K562 (cell line): ENCODE measurements around the gene BLCAP. TPM values are rescaled to one million over a fixed set of nuclear protein-coding genes. Genes with fewer than 3 reads are reported as not detected.

Experiments
- ATAC-seq: fragments of 200-7000 bp; cut with Tn5 transposase; 3 replicates; pipeline ENCODE4 v1.9.1; 2020; ENCODE audit warnings: moderate library complexity
- BruUV-seq: library from RNA; stranded (reverse); fragments of 400-500 nt; replicated peaks from 2 replicates; lab custom pipeline; 2021; lab: Mats Ljungman, UMichigan
- CTCF ChIA-PET: fragments of 300-600 bp; formaldehyde crosslinking; extraction: SDS; loops from one replicate; lab custom pipeline; 2021; ENCODE audit warnings: low intra/inter-chr PET ratio; lab: Yijun Ruan, JAX
- POLR2A ChIA-PET: fragments of 300-600, 350-650 bp; sonication (Branson Sonifier 250); formaldehyde crosslinking; extraction: SDS; loops from one replicate; lab custom pipeline; 2021; ENCODE audit warnings: antibody characterized with exemption, inconsistent platforms; lab: Yijun Ruan, JAX
- DNase-seq, 4 experiments: peaks; one replicate each; pipeline versions ENCODE4 v3.0.0 to v3.0.0-alpha.2; 2011 to 2018; ENCODE audit warnings: low spot score in 3 of 4, mixed read lengths in 3 of 4; ENCODE audit errors: extremely low read depth in 1 of 4
- FAIRE-seq: peaks from 2 replicates; lab custom pipeline; 2011; peaks lifted over from hg19 to GRCh38; lab: Jason Lieb, UNC
- H2AFZ ChIP-seq: 2 replicates; pipeline ENCODE4 v1.6.0; 2011; ENCODE audit warnings: low read depth, low read length, control low read depth, inconsistent platforms
- H3K27ac ChIP-seq: fragments of 200-600 bp; 3 replicates; pipeline ENCODE4 v1.8.0; 2011; ENCODE audit warnings: low read depth, mild to moderate bottlenecking, control low read depth, inconsistent platforms, low read length, moderate library complexity, mixed read lengths; ENCODE audit errors: extremely low read depth
- H3K27me3 ChIP-seq, 2 experiments: fragments of 300-600 bp in 1 of 2; 2 replicates in 1 of 2; 3 replicates in 1 of 2; pipeline versions ENCODE4 v1.6.0 to v1.8.0; 2011; ENCODE audit warnings: inconsistent platforms in 2 of 2, low read length in 2 of 2, mild to moderate bottlenecking in 1 of 2, mixed read lengths in 1 of 2, moderate library complexity in 1 of 2; ENCODE audit not compliant: control insufficient read depth in 2 of 2, insufficient read depth in 2 of 2
- H3K36me3 ChIP-seq: fragments of 300-600 bp; 3 replicates; pipeline ENCODE4 v1.8.0; 2011; ENCODE audit warnings: mild to moderate bottlenecking, low read length, inconsistent platforms; ENCODE audit not compliant: control insufficient read depth, insufficient read depth
- H3K4me1 ChIP-seq, 2 experiments: fragments of 200-600 bp in 1 of 2; replicated peaks in 1 of 2; 2 replicates in 1 of 2; 3 replicates in 1 of 2; pipeline versions ENCODE4 v1.5.1 to v1.8.0; 2011; ENCODE audit warnings: inconsistent platforms in 2 of 2, low read length in 2 of 2, mild to moderate bottlenecking in 1 of 2, mixed read lengths in 1 of 2, moderate library complexity in 1 of 2; ENCODE audit not compliant: control insufficient read depth in 2 of 2, insufficient read depth in 2 of 2
- H3K4me2 ChIP-seq: 2 replicates; pipeline ENCODE4 v1.6.1; 2011; ENCODE audit warnings: low read length, control low read depth, inconsistent platforms, mixed read lengths; ENCODE audit not compliant: insufficient read depth
- H3K4me3 ChIP-seq: fragments of 200-600 bp; sonication (generic), shearing (Covaris generic); 2 replicates; pipeline ENCODE4 v1.5.1; 2016; ENCODE audit warnings: control low read depth, inconsistent platforms
- H3K79me2 ChIP-seq: fragments of 200-600 bp; 3 replicates; pipeline ENCODE4 v1.8.0; 2011; ENCODE audit warnings: low read length, inconsistent platforms; ENCODE audit not compliant: control insufficient read depth, insufficient read depth
- H3K9ac ChIP-seq, 2 experiments: 2 replicates each; pipeline versions ENCODE4 v1.6.0 to v1.6.1; 2011; ENCODE audit warnings: low read depth in 2 of 2, low read length in 2 of 2, control low read depth in 1 of 2, inconsistent platforms in 1 of 2, mild to moderate bottlenecking in 1 of 2, mixed read lengths in 1 of 2; ENCODE audit not compliant: insufficient read depth in 1 of 2
- H3K9me1 ChIP-seq: one replicate; pipeline ENCODE4 v1.6.0; 2011; ENCODE audit warnings: inconsistent platforms, mild to moderate bottlenecking, low read length, moderate library complexity; ENCODE audit not compliant: control insufficient read depth, insufficient read depth
- H3K9me3 ChIP-seq: replicated peaks from 2 replicates; pipeline ENCODE4 v1.5.1; 2011; ENCODE audit warnings: low read depth, low read length, inconsistent platforms; ENCODE audit not compliant: control insufficient read depth, insufficient read depth
- H4K20me1 ChIP-seq: replicated peaks from 2 replicates; pipeline ENCODE4 v1.6.1; 2011; ENCODE audit warnings: low read length, inconsistent platforms, mixed read lengths; ENCODE audit not compliant: control insufficient read depth, insufficient read depth
- COPS2 ChIP-seq: fragments of 450-650 bp; conservative IDR thresholded peaks from 2 replicates; pipeline ENCODE4 v1.6.1; 2016; ENCODE audit warnings: mild to moderate bottlenecking, moderate library complexity
- CREB1 ChIP-seq, 2 experiments: sonication (generic) in 1 of 2; formaldehyde crosslinking in 1 of 2; IDR thresholded peaks; 2 replicates each; pipeline versions ENCODE4 v1.6.1 to v1.8.0; 2012 to 2022; ENCODE audit warnings: inconsistent platforms in 1 of 2, mild to moderate bottlenecking in 1 of 2, missing genetic modification reagents in 1 of 2, moderate library complexity in 1 of 2
- EP400 ChIP-seq: fragments of 450-650 bp; IDR thresholded peaks from 2 replicates; pipeline ENCODE4 v1.6.1; 2017; ENCODE audit warnings: antibody characterized with exemption, mild to moderate bottlenecking, moderate library complexity
- HDAC8 ChIP-seq: fragments of 450-650 bp; IDR thresholded peaks from 2 replicates; pipeline ENCODE4 v1.6.1; 2016; ENCODE audit warnings: mild to moderate bottlenecking, missing genetic modification characterization, moderate library complexity, missing compliant biosample characterization
- MAFK ChIP-seq: IDR thresholded peaks from 2 replicates; pipeline ENCODE4 v1.6.1; 2011; ENCODE audit warnings: low read length, improper control_type of control experiment
- MLLT1 ChIP-seq, 2 experiments: fragments of 450-650 bp; IDR thresholded peaks; 2 replicates each; pipeline ENCODE4 v1.6.1; 2016
- NCOA6 ChIP-seq: fragments of 450-650 bp; IDR thresholded peaks from 2 replicates; pipeline ENCODE4 v1.6.1; 2017; ENCODE audit warnings: mild to moderate bottlenecking
- NFIX ChIP-seq: fragments of 250-450 bp; sonication (Bioruptor Pico); IDR thresholded peaks from 2 replicates; pipeline ENCODE4 v1.4.0; 2020; ENCODE audit warnings: low read depth, mild to moderate bottlenecking, moderate library complexity
- ZFP30 ChIP-seq: fragments of 250-450 bp; sonication (Bioruptor Pico); IDR thresholded peaks from 2 replicates; pipeline ENCODE4 v1.8.0; 2022; ENCODE audit warnings: moderate library complexity, mild to moderate bottlenecking, inconsistent platforms, borderline replicate concordance
- WGBS: fragments of 100-300 bp; shearing (Covaris generic); methylation state at CpG from one replicate; pipeline ENCODE4 v1.1.6; 2016; ENCODE audit warnings: low coverage, mixed read lengths; ENCODE audit not compliant: insufficient coverage; ENCODE audit errors: missing lambda C conversion rate; 5-methylcytosine and 5-hydroxymethylcytosine counted together
- in situ Hi-C: fragments of 300-500 bp; cut with MboI; formaldehyde crosslinking; loops from 4 replicates; pipeline ENCODE4 v1.15.0; 2018; ENCODE audit warnings: inconsistent platforms, mixed read lengths
- intact Hi-C: fragments of 100-400 bp; cut with micrococcal nuclease; formaldehyde crosslinking; loops from 2 replicates; pipeline ENCODE4 v1.14.2; 2022
- polyA plus RNA-seq, 8 experiments: library from polyadenylated mRNA; depleted of rRNA in 4 of 8; stranded (reverse) in 5 of 8; unstranded in 3 of 8; fragments of >200 nt; fragmentation: Nextera tagmentation in 2 of 8; fragmentation: Illumina TruSeq in 1 of 8; extraction: Ambion mirVana in 2 of 8; extraction: Trizol in 1 of 8; gene quantifications; 2 replicates each; pipeline versions ENCODE4 v1.2.1 to v1.2.3, GENCODE V29; 2011 to 2014; ENCODE audit warnings: inconsistent platforms in 1 of 8, missing spikeins in 1 of 8
- total RNA-seq, 7 experiments: library from RNA; depleted of rRNA in 6 of 7; stranded (reverse); fragments of >200 nt in 6 of 7; fragmentation: Illumina TruSeq in 2 of 7; extraction: Trizol in 2 of 7; gene quantifications; 2 replicates each; pipeline versions ENCODE4 v1.2.1 to v1.2.3, GENCODE V29; 2011 to 2021; ENCODE audit warnings: low replicate concordance in 1 of 7
- TF ChIP-seq, protein P1 (sequence below), 2 experiments: fragments of 450-650 bp; conservative IDR thresholded peaks; 2 replicates each; pipeline ENCODE4 v1.6.1; 2017; ENCODE audit warnings: mild to moderate bottlenecking in 2 of 2, moderate library complexity in 2 of 2
- TF ChIP-seq, protein P2 (sequence below), 2 experiments: fragments of 450-650 bp; IDR thresholded peaks; 2 replicates each; pipeline ENCODE4 v1.6.1; 2018; ENCODE audit warnings: mild to moderate bottlenecking in 2 of 2, low read depth in 1 of 2; ENCODE audit not compliant: partially characterized antibody in 2 of 2
- TF ChIP-seq, protein P3 (sequence below): fragments of 250-450 bp; sonication (Bioruptor Pico); IDR thresholded peaks from 2 replicates; pipeline ENCODE4 v1.9.0; 2021; ENCODE audit warnings: mild to moderate bottlenecking, inconsistent platforms

The BLCAP gene
- total and polyA plus RNA-seq, 9 of the 15 experiments (the other 6 are each of a cell fraction or from before 2014, with no cell fraction given), result 16.9 to 41.5 (median 27.6) TPM

DNA sequence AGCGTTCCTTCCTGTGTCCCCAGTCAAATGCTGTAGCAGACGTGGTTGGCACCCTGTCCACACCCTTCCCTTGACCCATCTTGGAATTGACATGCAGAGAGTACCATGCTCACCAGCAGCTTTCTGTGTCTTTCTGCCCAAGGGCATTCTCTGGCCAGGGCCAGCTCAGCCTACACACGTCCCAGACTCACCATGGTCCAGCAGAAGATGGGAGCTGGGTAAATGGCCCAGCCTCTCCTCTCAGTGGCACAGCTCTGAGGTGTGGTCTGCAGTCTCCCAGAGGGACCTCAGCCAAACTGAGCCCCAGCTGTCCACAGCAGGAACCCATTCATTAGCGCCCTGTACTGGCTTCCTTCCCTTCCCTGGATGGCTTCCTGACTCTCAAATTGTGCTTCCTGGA, 31.1 kb upstream of the BLCAP start:
- CTCF ChIA-PET, result no interaction called here
- ATAC-seq (no peak), FAIRE-seq (no peak), DNase-seq (no peak)
- Histone ChIP-seq H4K20me1 (no peaks in the 10 kb centered on the region), H3K79me2 (no peaks in the 10 kb centered on the region), H3K9me3 (no peaks in the 10 kb centered on the region), H3K4me3 (no peak overlapping the region), H3K4me1 (no peaks in the 10 kb centered on the region; a peak in 1 of 5 replicates), H3K4me2 (no peak overlapping the region), H3K27ac (no peak overlapping the region), H3K36me3 (no peaks in the 10 kb centered on the region), H3K9ac (no peak overlapping the region), H2AFZ (no peak overlapping the region), H3K27me3 (peaks cover 2 to 39% of the 10 kb centered on the region in 2 experiments; a peak in 4 of 5 replicates), H3K9me1 (no peaks in the 10 kb centered on the region)
- POLR2A ChIA-PET, result no interaction called here
- intact Hi-C loops, result no loop called here
- no TSS peak for BruUV-seq
- in situ Hi-C loops, result no loop called here
- WGBS, result 0% methylated on average over 4 of the region's 4 CpGs
- TF ChIP-seq HDAC8 (tag) (no peak), MAFK (no peak), NFIX (CRISPR knock-in tag) (no peak), MLLT1 (IDR thresholded peaks at IDR 0.05) (no peak), ZFP30 (CRISPR knock-in tag) (no peak), CREB1 (IDR thresholded peaks at IDR 0.05) (no peak), CREB1 (CRISPR knock-in tag; IDR thresholded peaks at IDR 0.05) (no peak), COPS2 (no peak), NCOA6 (no peak), EP400 (no peak)
- TF ChIP-seq, protein P1, sequence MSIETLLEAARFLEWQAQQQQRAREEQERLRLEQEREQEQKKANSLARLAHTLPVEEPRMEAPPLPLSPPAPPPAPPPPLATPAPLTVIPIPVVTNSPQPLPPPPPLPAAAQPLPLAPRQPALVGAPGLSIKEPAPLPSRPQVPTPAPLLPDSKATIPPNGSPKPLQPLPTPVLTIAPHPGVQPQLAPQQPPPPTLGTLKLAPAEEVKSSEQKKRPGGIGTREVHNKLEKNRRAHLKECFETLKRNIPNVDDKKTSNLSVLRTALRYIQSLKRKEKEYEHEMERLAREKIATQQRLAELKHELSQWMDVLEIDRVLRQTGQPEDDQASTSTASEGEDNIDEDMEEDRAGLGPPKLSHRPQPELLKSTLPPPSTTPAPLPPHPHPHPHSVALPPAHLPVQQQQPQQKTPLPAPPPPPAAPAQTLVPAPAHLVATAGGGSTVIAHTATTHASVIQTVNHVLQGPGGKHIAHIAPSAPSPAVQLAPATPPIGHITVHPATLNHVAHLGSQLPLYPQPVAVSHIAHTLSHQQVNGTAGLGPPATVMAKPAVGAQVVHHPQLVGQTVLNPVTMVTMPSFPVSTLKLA (conservative IDR thresholded peaks at IDR 0.05), result no peak
- TF ChIP-seq, protein P2, sequence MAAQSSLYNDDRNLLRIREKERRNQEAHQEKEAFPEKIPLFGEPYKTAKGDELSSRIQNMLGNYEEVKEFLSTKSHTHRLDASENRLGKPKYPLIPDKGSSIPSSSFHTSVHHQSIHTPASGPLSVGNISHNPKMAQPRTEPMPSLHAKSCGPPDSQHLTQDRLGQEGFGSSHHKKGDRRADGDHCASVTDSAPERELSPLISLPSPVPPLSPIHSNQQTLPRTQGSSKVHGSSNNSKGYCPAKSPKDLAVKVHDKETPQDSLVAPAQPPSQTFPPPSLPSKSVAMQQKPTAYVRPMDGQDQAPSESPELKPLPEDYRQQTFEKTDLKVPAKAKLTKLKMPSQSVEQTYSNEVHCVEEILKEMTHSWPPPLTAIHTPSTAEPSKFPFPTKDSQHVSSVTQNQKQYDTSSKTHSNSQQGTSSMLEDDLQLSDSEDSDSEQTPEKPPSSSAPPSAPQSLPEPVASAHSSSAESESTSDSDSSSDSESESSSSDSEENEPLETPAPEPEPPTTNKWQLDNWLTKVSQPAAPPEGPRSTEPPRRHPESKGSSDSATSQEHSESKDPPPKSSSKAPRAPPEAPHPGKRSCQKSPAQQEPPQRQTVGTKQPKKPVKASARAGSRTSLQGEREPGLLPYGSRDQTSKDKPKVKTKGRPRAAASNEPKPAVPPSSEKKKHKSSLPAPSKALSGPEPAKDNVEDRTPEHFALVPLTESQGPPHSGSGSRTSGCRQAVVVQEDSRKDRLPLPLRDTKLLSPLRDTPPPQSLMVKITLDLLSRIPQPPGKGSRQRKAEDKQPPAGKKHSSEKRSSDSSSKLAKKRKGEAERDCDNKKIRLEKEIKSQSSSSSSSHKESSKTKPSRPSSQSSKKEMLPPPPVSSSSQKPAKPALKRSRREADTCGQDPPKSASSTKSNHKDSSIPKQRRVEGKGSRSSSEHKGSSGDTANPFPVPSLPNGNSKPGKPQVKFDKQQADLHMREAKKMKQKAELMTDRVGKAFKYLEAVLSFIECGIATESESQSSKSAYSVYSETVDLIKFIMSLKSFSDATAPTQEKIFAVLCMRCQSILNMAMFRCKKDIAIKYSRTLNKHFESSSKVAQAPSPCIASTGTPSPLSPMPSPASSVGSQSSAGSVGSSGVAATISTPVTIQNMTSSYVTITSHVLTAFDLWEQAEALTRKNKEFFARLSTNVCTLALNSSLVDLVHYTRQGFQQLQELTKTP (IDR thresholded peaks at IDR 0.05; ENCODE audit: low read depth in 1 of 2, partially characterized antibody in 2 of 2), result no peak
- TF ChIP-seq, protein P3, sequence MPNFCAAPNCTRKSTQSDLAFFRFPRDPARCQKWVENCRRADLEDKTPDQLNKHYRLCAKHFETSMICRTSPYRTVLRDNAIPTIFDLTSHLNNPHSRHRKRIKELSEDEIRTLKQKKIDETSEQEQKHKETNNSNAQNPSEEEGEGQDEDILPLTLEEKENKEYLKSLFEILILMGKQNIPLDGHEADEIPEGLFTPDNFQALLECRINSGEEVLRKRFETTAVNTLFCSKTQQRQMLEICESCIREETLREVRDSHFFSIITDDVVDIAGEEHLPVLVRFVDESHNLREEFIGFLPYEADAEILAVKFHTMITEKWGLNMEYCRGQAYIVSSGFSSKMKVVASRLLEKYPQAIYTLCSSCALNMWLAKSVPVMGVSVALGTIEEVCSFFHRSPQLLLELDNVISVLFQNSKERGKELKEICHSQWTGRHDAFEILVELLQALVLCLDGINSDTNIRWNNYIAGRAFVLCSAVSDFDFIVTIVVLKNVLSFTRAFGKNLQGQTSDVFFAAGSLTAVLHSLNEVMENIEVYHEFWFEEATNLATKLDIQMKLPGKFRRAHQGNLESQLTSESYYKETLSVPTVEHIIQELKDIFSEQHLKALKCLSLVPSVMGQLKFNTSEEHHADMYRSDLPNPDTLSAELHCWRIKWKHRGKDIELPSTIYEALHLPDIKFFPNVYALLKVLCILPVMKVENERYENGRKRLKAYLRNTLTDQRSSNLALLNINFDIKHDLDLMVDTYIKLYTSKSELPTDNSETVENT (CRISPR knock-in tag), result no peak
